Measurements from ENCODE around the gene VTI1B.

The VTI1B gene

GRCh38 chr14:67675219-67675582 lies 769 bp upstream of the VTI1B start:
- DNase-seq = no peak

- DNase-seq = peak; percentile 55 to 69
Observed at GRCh38 chr14:67674139-67674479, 323 bp downstream of the VTI1B start.

DNA sequence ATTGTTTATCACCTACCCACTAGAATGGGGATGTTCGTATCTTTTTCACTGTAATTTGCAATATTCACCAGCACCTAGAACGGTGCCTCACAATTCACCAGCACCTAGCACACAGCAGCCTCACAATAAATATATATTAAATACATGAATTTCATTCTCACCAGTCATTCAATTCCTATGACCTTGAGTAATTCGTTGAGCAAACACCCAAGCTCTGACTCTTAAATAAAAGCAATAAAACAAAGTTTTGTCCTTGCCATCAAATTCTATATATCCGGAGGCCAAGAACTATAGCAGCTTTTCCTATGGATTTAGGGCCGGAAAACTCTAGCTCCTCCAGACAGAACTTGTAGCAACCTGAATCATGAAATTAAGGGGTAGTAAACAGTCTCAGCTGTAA lies 981 bp downstream of the VTI1B start:
- DNase-seq = no peak

DNA sequence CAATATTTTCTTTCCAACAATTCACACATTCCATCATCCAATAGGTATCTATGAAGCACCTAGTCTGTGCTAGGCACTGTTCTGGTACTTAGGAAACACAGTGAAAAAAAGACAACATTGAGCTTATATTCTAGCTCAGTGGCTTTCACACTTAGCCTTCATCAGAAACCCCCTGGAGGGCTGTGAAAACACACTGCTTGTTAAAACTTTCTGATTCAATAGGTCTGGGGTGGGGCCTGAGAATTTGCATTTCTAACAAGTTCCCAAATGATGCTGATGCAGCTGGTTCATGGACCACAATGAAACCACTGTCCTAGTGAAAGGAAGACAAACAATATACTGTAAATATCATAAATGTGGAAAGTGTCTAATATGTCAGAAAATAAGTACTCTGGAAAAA lies 5.9 kb downstream of the VTI1B start:
- DNase-seq = no peak

DNA sequence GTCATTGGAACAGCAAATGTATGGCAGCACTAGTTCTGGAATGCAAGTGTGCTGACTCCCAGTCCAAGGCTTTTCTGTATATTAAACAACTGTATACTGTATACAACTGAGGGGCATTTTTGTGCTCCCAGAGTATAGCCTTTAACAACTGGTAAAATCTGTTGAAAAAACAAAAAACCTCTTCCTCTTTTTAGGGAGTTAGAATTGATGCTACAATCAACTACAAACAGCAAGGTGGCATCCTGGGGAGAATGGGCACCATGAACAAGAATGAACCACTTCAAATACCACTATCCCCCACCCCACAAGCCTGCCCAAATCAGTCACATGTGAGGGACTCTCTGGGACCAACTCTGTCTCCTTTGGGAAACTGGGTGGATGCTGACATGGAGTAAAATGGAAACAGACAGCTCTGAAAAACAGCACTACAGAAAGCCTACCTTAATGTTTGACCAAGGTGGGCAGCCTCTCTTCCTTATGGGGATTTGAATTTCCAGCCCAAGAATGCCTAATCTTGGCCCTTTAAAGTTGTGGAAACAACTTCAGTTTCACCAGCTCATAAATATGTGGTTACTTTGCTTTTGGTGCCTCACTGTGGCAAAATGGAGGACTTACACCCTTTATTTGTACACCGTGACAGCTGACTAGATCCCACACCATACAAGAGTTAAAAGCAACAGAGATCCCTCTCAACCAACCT lies 7.5 kb downstream of the VTI1B start:
- peak; percentile 73 to 84 for DNase-seq

- no peak for DNase-seq
Observed at GRCh38 chr14:67665868-67666267, 8.6 kb downstream of the VTI1B start.

DNA sequence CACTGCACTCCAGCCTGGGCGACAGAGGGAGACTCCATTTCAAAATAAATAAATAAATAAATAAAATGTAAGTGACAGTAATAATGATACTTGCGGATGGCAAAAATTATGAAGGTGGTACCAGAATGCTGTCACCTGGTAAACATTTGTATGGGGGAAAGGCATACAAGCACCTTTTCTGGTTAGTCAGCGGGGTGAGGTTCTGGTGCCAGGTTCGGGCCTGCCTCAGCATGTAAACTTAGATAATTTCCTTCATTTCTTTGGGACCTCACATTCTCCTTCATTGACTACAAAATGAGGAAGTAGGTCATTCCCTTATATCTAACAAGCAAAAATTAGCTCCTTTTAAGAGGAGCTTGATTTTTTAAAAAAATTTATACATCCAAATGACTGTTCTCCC lies 10.8 kb downstream of the VTI1B start:
- peak; percentile 37 to 53 for DNase-seq

DNA sequence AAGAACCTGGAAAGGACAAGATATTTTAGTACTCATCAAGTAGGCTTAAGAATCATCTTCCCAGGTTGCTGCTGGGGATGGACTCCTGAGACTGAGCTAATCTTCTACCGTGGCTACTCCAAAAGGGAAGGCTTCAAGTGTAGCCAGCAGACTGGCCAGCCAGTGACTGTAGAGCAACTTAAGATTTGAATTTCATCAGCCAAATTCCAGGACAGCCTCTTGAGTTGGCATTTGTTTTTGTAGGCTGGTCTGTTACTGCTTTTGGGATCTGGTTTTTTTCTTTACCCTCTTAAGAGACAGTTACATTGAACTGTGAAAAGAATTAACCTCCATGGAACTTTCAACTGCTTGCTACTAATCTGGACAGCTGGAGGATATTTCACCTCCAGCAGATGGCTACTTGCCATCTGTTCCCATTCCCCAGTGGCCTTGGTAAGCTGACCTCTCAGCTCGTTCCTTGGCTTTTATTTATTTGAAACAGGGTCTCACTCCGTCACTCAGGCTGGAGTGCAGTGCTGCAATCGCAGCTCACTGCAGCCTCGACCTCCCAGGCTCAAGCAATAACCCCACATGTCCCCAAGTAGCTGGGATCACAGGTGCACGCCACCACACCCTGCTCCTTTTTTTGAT lies 20.7 kb downstream of the VTI1B start:
- no peak for DNase-seq

DNA sequence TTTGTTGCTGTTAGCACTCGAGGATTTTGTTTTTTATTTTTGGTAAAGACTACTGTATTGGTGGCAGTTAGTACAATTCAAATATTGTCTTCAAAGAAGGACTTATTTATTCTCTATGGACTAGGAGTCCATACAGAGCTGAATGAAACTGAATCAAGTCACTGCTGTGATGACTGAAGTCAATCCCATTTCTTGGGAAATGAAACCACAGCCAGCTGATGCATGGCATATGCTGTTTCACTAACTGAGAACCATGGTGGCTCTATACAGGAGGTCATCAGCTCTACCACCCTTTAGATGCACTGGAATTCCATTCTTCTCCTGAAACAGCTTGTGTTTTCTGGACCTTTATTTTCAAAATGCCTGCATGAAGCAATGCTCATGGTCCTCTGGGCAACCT lies 22.2 kb downstream of the VTI1B start:
- no peak for DNase-seq

GRCh38 chr14:67650694-67651093 lies 23.7 kb downstream of the VTI1B start:
- no peak for DNase-seq

DNA sequence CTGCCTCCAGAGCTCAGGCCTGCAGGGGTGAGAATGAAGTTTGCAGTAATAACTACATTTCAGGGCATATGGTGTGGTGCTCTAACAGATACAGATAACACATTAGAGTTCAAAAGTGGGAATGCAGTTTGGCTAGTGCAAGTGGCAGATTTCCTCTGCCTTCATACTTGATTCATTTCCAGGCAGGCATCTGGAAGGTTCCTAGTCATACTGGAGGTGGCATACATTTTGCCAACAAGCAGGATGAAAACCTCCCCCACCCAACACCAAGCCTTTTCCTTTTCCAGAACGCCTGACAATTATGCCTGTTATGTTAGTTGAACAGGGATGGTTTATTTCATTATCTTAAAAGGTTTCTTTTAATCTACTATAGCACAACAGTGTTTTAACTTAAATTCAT lies 24.3 kb downstream of the VTI1B start:
- no peak for DNase-seq

DNA sequence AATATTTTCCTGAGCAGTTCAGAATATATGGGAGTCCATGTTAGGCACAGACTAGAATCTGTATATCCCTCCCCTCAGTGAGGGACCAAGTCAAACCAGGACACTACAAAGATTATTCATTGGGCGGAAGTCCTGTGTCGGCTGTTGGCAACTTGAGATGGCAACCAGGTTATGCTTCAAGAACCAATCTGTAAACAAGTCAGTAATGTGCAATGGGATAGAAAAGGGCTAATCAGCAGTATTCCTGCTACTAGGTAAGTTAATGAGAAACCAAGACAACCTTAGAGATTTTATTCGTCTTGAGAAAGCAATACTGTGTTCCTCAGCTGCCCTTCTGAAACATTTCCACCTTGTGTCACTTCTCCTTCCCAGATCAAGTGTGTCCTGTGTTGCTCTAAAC lies 28.3 kb downstream of the VTI1B start:
- DNase-seq = no peak

DNA sequence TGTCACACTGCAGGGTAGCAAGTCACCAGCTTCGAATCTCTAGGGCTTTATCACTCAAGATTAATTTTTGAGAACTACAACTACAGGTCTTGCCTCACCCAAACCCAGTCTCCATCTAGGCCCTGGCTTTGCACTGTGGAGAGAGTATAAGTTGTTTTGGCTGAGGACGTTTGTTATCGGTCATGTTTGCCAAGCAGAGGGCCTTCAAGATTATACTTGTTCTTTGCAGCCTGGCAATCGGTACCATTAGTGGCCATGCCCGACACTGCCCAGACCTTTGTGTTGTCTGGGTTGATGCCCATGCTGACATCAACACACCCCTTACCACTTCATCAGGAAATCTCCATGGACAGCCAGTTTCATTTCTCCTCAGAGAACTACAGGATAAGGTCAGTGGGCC lies 29.0 kb downstream of the VTI1B start:
- DNase-seq = no peak

GRCh38 chr14:67644428-67644827 lies 30.0 kb downstream of the VTI1B start:
- DNase-seq = no peak

GRCh38 chr14:67643713-67644112 lies 30.7 kb downstream of the VTI1B start:
- no peak for DNase-seq

DNA sequence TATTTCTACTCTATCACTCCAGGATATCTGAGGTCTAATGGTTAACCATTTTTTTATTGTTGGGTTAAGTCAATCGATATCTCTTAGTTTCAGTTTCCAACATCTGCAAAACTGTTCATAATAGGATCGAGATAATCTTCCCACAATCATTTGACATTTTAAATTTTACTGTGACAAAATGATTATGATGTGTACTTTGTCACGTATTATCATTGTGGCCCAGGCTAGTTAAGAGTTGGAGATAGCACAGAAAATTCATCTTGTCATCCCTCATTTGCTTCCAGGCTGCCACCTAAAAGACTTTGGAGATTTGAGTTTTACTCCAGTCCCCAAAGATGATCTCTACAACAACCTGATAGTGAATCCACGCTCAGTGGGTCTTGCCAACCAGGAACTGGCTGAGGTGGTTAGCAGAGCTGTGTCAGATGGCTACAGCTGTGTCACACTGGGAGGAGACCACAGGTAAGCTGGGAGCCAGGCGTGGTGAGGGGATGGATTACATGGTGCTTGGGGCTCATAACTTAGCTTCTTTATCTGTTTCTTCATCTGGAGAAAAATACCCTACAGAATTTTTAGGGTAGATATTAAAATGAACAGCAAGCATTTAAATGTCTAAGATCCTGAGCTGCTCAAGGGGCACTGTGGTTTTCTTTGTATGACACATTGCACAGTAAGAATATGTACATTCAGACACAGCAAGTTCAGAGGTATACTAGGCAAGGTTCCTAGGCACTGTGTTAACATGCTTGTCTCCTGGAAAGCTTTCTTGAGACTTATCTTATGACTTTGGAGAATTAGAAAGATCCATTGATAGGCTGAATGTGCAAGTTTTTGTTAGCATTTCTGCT lies 32.3 kb downstream of the VTI1B start:
- DNase-seq = no peak

- DNase-seq = no peak
Observed at GRCh38 chr14:67641480-67641879, 33.0 kb downstream of the VTI1B start.

DNA sequence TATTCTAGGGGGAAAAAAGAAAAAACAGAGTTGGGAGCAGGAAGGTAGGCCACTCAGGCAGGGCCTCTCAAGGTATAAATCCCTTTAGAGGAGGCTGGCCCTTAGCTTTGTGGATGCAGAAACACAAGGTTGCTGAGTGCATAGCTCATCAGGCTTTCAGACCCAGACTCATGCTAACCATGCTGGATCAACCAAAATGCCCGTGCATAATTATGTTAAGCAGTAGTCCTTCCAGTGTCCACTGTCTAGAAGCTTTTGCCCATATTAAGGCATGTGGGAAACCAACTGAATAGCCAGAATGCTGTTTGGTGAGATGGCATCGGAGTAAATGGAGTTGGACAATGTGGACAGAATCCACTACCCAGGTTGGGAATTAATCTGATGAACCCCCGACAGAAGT lies 35.8 kb downstream of the VTI1B start:
- no peak for DNase-seq

DNA sequence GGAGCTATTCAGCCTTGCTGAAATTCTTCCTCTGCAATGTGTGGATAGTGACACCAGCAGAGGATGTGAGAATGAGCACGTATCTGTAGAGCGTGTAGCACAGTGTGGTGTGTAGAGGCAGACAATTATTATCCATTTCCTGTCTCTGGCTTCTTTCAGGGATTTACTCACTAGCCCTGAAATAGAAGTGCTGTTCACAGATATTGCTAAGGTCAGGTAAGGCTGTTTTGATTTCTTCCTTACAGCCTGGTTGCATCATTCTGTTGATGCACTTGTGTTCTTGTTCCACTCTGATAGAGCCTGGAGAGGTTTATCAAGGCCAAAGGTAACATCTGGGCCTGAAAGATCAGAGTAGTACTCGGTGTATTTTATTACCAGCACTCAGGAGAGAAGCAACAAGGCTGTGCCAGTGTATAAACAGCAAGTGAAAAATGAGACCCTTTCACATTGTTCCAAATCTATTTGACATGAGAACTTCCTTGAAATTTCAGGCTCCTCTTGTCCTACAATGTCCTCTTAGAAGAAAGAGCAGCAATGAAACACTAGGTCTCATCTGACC lies 38.0 kb downstream of the VTI1B start:
- DNase-seq = no peak

GRCh38 chr14:67633451-67634147 lies 40.8 kb downstream of the VTI1B start:
- DNase-seq = no peak

- DNase-seq = no peak
Observed at GRCh38 chr14:67630938-67631337, 43.5 kb downstream of the VTI1B start.

DNA sequence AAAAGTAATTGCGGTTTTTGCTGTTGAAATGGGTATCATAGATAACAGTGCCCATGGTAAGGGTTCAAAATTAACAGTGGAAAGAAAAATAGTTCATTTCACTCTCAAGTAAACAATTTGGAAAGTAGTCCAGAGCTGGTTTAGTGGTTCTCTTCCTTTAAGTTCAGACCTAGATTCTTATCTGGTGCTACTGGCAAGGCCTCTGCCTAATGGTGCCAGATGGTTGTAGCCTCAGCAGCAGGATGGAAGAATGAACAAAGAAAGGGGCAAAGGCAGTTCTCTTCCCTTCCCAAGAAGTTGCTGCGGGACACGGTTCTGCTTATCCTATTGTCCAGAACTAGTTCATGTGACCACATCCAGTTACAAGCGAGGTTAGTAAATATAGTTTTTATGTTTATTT lies 44.2 kb downstream of the VTI1B start:
- DNase-seq = no peak

DNA sequence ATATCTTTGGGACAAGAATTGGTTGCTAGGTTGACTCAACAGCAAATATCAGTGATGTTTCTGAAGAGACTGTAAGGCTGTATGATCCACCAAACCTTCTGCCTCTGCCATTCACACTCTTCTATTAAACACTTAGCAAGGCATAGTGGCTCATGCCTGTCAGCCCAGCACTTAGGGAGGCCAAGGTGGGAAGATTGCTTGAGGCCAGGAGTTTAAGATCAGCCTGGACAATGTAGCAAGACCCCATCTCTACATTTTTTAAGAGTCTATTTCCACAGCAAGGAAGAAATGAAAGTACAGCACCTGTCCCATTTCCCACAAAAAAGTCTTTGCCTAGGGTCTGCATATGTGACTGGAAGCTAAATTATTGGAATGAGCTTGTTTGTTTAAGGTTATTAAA lies 46.9 kb downstream of the VTI1B start:
- no peak for DNase-seq
